ENCODE measurements around the gene KIAA1217. TPM values are rescaled to one million over a fixed set of nuclear protein-coding genes. Genes with fewer than 3 reads are reported as not detected.

The KIAA1217 gene
- total and polyA plus RNA-seq, 2 of the 4 experiments (the other 2 are of a cell fraction): 3.4 to 4.4 TPM

GRCh38 chr10:24315211-24315610 lies 106.3 kb downstream of the KIAA1217 start:
- H3K9me3 ChIP-seq (ENCODE audit: control insufficient read depth, insufficient read depth, low read length): no peaks in the 10 kb centered on the region
- no peak overlapping the region for H2BK15ac ChIP-seq (ENCODE audit: low read depth, low read length)
- DNase-seq (no peak), ATAC-seq (ENCODE audit: low read depth) (no peak)
- H3K4me2 ChIP-seq (ENCODE audit: low read depth, low read length): no peak overlapping the region
- no peak overlapping the region for H2BK120ac ChIP-seq (ENCODE audit: low read depth, low read length)
- H3K4ac ChIP-seq (ENCODE audit: low read depth, low read length): no peak overlapping the region
- H3K27ac ChIP-seq (ENCODE audit: insufficient read depth, low read length): no peak overlapping the region
- H3K27me3 ChIP-seq (ENCODE audit: control insufficient read depth, insufficient read depth, low read length): peaks cover 4% of the 10 kb centered on the region; the same call in 1 of the 2 replicates
- H2AFZ ChIP-seq (replicated peaks; ENCODE audit: low read length, poor library complexity): no peak overlapping the region
- no peaks in the 10 kb centered on the region for H3K4me1 ChIP-seq (ENCODE audit: control insufficient read depth, insufficient read depth, low read length)
- no peak overlapping the region for H3K9ac ChIP-seq (ENCODE audit: low read depth, low read length)
- H4K8ac ChIP-seq (ENCODE audit: low read depth in 2 of 2, low read length in 2 of 2): no peak overlapping the region
- no peak overlapping the region for H4K91ac ChIP-seq (ENCODE audit: insufficient read depth, low read depth, low read length)
- no peak overlapping the region for H2AK5ac ChIP-seq (ENCODE audit: low read depth, low read length)
- H2BK20ac ChIP-seq (ENCODE audit: low read depth, low read length): no peak overlapping the region
- H3K79me1 ChIP-seq (ENCODE audit: low read depth in 1 of 2, low read length in 2 of 2): no peaks in the 10 kb centered on the region
- dilution Hi-C loops (cut with HindIII; ENCODE audit: low sequenced_read_pairs, unreplicated experiment) (no loop called here), in situ Hi-C loops (cut with MboI; ENCODE audit: low sequenced_read_pairs) (no loop called here), intact Hi-C loops (cut with micrococcal nuclease) (no loop called here)
- no peak overlapping the region for H2BK5ac ChIP-seq (ENCODE audit: low read depth, low read length, poor library complexity, severe bottlenecking)
- H3K23ac ChIP-seq (ENCODE audit: low read depth, low read length): no peak overlapping the region
- WGBS, 2 experiments (ENCODE audit: extremely low coverage in 2 of 2, insufficient read length in 1 of 2): 89% methylated on average over 3 of the region's 7 CpGs; no CpG with 5 or more reads in 1 of the 2 experiments
- H3K36me3 ChIP-seq (ENCODE audit: control insufficient read depth, insufficient read depth, low read length): no peaks in the 10 kb centered on the region
- no peak overlapping the region for H4K5ac ChIP-seq (ENCODE audit: low read depth, low read length)
- no peak overlapping the region for H3K56ac ChIP-seq (ENCODE audit: extremely low read depth, insufficient read depth, low read length)
- no peaks in the 10 kb centered on the region for H4K20me1 ChIP-seq (ENCODE audit: insufficient read depth, low read length)
- H3K4me3 ChIP-seq (ENCODE audit: insufficient read depth, low read depth, low read length): no peak overlapping the region
- CTCF ChIA-PET: no interaction called here
- H2AK9ac ChIP-seq (replicated peaks; ENCODE audit: low read depth, low read length, poor library complexity): no peak overlapping the region
- no peak for TF ChIP-seq POLR2A (IDR thresholded peaks at IDR 0.05; ENCODE audit: low read depth, low read length)
- TF ChIP-seq BHLHE40 (IDR thresholded peaks at IDR 0.05; ENCODE audit: low read depth, low read length): no peak
- no peak for TF ChIP-seq RCOR1 (IDR thresholded peaks at IDR 0.05; ENCODE audit: insufficient replicate concordance, low read length)
- TF ChIP-seq ELK1 (IDR thresholded peaks at IDR 0.05; ENCODE audit: borderline replicate concordance, low read depth, low read length): no peak
- TF ChIP-seq MXI1 (IDR thresholded peaks at IDR 0.05; ENCODE audit: borderline replicate concordance, low read depth, low read length): no peak
- TF ChIP-seq CHD1 (IDR thresholded peaks at IDR 0.05; ENCODE audit: low read depth, low read length): no peak
- TF ChIP-seq SMC3 (IDR thresholded peaks at IDR 0.05; ENCODE audit: low read depth, low read length): no peak
- TF ChIP-seq CTCF (conservative IDR thresholded peaks at IDR 0.05; ENCODE audit: low read depth, low read length): no peak
- no peak for TF ChIP-seq USF2 (IDR thresholded peaks at IDR 0.05; ENCODE audit: low read depth, low read length)
- no peak for TF ChIP-seq NFE2L2 (IDR thresholded peaks at IDR 0.05; ENCODE audit: low read depth, low read length)
- TF ChIP-seq MAZ (IDR thresholded peaks at IDR 0.05; ENCODE audit: borderline replicate concordance, low read depth, low read length): no peak
- no peak for TF ChIP-seq CEBPB (IDR thresholded peaks at IDR 0.05; ENCODE audit: low read depth, low read length)
- TF ChIP-seq MAFK (IDR thresholded peaks at IDR 0.05; ENCODE audit: low read depth, low read length): no peak
- no peak for TF ChIP-seq RFX5 (IDR thresholded peaks at IDR 0.05; ENCODE audit: low read depth, low read length)
- no peak for TF ChIP-seq FOS (IDR thresholded peaks at IDR 0.05; ENCODE audit: low read depth, low read length)
- no peak for TF ChIP-seq RAD21 (IDR thresholded peaks at IDR 0.05; ENCODE audit: low read length)
- H3K18ac ChIP-seq (ENCODE audit: low read depth, low read length): no peak overlapping the region
- no peaks in the 10 kb centered on the region for H3K9me1 ChIP-seq (ENCODE audit: insufficient read depth, low read length)
- BruUV-seq (replicated peaks): no TSS peak
- H3K14ac ChIP-seq (replicated peaks; ENCODE audit: low read depth, low read length): no peak overlapping the region
- POLR2A ChIA-PET (ENCODE audit: unreplicated experiment): no interaction called here
